Adipocyte (in vitro differentiated cells): ENCODE data around the gene SUMO2.

ENCODE experiments used
- DNase-seq: peaks from one replicate; pipeline ENCODE4 v3.0.0-alpha.2; 2015; ENCODE audit warnings: low read depth
- H3K27me3 ChIP-seq: replicated peaks from 2 replicates; pipeline ENCODE4 v1.7.0; 2013; ENCODE audit warnings: mild to moderate bottlenecking, low read length, moderate library complexity; ENCODE audit not compliant: control insufficient read depth, insufficient read depth
- H3K36me3 ChIP-seq: 2 replicates; pipeline ENCODE4 v1.7.0; 2013; ENCODE audit warnings: low read length, mild to moderate bottlenecking, moderate library complexity; ENCODE audit not compliant: control insufficient read depth, insufficient read depth, severe bottlenecking
- H3K4me1 ChIP-seq: 2 replicates; pipeline ENCODE4 v1.7.0; 2013; ENCODE audit warnings: mild to moderate bottlenecking, low read length, moderate library complexity; ENCODE audit not compliant: control insufficient read depth, insufficient read depth
- H3K4me3 ChIP-seq: 2 replicates; pipeline ENCODE4 v1.7.0; 2013; ENCODE audit warnings: mild to moderate bottlenecking, low read length, moderate library complexity
- H3K9ac ChIP-seq: 2 replicates; pipeline ENCODE4 v1.7.0; 2013; ENCODE audit warnings: mild to moderate bottlenecking, low read length, moderate library complexity
- H3K9me3 ChIP-seq: 2 replicates; pipeline ENCODE4 v1.7.0; 2013; ENCODE audit warnings: mild to moderate bottlenecking, low read length, moderate library complexity; ENCODE audit not compliant: control insufficient read depth

SUMO2 gene

DNA sequence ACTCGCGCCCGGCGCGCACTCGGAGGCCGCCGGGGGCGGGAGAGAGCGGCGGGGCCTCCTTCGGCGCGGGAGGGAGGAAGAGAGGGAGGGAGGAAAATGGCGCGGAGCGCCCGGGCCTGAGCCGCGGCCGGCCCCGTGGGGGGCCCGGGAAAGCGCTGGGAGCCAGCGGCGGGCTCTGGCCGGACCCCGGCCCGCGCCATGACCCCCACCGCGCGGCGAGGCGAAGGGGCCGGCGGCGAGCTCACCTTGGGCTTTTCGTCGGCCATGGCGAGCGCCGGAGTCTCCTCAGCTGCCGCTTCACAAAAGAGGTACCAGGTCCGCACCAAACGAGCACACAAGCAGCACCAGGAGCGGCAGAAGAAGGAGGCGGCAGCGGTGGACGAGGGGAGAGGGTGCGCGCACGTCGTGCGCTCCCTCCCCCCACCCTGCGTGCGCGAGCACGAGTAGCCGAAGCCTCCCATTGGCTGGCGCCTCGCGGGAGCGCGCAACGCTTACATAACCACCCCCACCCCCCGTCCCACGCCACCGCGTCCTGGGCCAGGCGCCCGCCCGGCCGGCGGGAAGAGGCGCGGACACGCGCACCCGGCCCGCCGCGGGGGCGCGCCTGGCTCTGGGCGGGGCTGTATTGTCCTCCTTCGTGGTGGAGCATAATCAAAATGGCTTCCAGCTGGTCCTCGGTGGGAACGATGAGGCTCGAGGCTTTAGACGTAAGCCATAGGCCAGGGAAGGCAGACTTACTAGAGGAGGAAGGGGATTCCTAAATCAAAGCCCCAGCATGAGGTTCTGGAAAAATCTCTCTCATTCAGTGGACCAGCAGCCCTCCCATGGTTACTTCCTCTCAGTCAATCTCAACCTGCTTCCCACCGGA, at the start of gene SUMO2:
Gene SUMO2 (minus strand): TSS at position 391 of the 868 bp plus-strand sequence. CDS start 125 bp downstream, at position 266.
- H3K9ac ChIP-seq: peak within 1 kb of the TSS; percentile 94
- no peaks in the 10 kb centered on the region for H3K9me3 ChIP-seq
- DNase-seq: peak; percentile 98
- peaks cover 16% of the 10 kb centered on the region for H3K36me3 ChIP-seq
- H3K4me3 ChIP-seq: peak within 1 kb of the TSS; percentile 97
- H3K4me1 ChIP-seq: peaks cover 10% of the 10 kb centered on the region
- no peaks in the 10 kb centered on the region for H3K27me3 ChIP-seq

DNA sequence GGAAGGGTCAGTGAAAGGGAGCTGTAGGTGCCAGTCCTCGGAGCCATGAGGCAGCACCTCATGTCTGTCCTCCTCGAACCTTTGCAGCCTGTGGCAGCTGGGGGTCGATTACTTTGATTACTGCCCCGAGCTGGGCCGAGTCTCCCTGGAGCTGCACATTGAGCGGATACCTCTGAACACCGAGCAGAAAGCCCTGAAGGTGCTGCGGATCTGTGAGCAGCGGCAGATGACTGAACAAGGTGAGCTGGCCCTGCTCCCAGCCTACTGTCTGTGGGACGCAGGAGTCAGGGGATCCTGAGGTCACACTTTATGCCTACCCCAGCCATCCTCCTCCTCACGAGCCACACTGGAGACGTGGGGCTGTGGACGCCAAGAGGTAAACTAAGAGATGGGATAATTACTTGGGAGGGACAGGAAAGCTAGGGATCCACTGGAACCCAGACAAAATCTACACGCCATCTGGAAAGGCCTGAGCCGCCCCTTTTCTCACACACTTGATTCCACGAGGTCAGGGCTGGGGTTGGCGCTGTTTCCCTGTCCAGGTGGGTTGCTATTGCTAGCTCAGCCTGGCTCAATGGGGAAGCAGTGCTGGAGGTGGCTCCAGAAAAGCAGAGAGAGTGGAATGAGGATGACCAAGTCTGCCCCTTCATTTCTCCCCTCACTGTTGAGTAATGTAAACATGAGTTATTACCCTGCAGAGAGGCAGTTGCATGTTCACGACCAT, 49.1 kb upstream of the SUMO2 start:
- no peaks in the 10 kb centered on the region for H3K27me3 ChIP-seq
- H3K9me3 ChIP-seq: no peaks in the 10 kb centered on the region
- DNase-seq: no peak
- H3K36me3 ChIP-seq: peaks cover 62% of the 10 kb centered on the region
- peaks cover 28% of the 10 kb centered on the region for H3K4me1 ChIP-seq
- no peak overlapping the region for H3K9ac ChIP-seq
- H3K4me3 ChIP-seq: no peak overlapping the region

DNA sequence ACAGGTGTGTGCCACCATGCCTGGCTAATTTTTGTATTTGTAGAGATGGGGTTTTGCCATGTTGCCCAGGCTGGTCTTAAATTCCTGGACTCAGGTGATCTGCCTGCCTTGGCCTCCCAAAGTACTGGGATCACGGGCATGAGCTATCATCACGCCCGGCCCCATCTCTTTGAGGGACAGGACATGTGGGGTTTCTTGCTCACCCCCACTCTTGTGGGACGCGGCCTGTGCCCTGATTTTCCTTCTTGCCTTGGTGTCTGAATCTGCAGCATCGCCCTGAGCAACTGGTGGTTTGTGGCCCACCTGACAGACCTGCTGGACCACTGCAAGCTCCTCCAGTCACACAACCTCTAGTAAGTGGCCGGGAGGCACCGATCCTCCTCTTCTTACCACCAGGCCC, 48.3 kb upstream of the SUMO2 start:
- DNase-seq: no peak
- H3K9me3 ChIP-seq: no peaks in the 10 kb centered on the region
- H3K36me3 ChIP-seq: peaks cover 62% of the 10 kb centered on the region
- H3K27me3 ChIP-seq: no peaks in the 10 kb centered on the region
- H3K4me3 ChIP-seq: no peak overlapping the region
- no peak overlapping the region for H3K9ac ChIP-seq
- H3K4me1 ChIP-seq: peaks cover 21% of the 10 kb centered on the region

DNA sequence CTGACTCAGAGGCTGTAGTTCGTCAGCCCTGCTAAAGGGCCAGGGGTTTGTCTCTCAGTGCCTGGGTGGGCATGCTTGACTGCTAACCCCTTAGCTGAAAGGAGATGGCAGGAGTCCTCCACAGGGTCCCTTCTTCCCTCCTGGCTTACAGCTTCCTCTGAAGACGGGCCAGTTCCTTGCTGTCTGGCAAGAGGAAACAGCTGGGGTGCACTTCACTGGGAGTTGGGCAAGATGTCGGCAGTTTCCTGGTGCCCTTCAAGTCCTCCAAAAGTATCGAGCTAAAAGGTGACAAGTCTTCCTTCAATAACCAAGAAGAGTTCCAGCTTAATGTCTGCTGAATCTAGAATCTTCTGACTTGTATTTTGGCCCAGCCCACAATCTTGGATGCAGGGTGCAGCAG, 46.1 kb upstream of the SUMO2 start:
- peaks cover 21% of the 10 kb centered on the region for H3K4me1 ChIP-seq
- H3K36me3 ChIP-seq: peaks cover 57% of the 10 kb centered on the region
- H3K27me3 ChIP-seq: no peaks in the 10 kb centered on the region
- DNase-seq: no peak
- H3K9me3 ChIP-seq: no peaks in the 10 kb centered on the region
- peak overlapping the region; percentile 65 for H3K9ac ChIP-seq
- no peak overlapping the region for H3K4me3 ChIP-seq

DNA sequence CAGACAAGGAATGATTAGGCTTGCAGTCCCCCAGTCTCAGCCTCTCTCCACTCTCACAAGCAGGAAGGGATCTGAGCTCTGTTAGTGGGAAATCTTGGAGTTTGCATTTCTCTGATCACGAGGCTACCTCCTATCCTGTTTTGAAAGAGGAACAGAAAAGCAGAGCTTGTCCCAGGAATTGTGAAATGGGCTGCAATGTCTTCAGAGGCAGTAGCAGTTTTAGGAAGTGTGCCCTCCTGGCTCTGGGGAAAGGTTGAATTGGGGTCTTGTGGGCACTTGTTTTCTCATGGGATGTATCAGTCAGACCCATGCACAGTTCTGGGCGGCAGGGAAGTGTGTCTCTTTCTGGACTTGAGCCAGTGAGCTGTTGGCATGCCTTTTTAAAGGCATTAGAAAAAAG, 45.5 kb upstream of the SUMO2 start:
- H3K4me1 ChIP-seq: peaks cover 21% of the 10 kb centered on the region
- no peaks in the 10 kb centered on the region for H3K27me3 ChIP-seq
- peaks cover 57% of the 10 kb centered on the region for H3K36me3 ChIP-seq
- DNase-seq: no peak
- H3K4me3 ChIP-seq: no peak overlapping the region
- no peaks in the 10 kb centered on the region for H3K9me3 ChIP-seq
- H3K9ac ChIP-seq: peak overlapping the region; percentile 65

DNA sequence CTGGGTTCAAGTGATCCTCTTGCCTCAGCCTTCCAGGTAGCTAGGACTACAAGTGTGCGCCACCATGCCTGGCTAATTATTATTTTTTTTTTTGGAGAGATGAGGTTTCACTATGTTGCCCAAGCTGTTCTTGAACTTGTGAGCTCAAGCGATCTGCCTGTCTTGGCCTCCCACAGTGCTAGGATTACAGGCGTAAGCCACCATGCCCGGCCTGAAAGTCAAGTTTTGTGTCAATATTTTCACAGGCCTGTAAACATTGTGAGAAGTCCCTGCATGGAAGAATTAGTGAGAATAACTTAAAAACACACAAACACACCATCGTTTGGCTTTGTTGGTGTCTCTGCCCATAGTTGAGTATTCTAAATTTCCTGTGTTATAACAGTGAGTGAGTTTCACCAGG, 45.0 kb upstream of the SUMO2 start:
- H3K4me1 ChIP-seq: peaks cover 21% of the 10 kb centered on the region
- no peak overlapping the region for H3K4me3 ChIP-seq
- peaks cover 56% of the 10 kb centered on the region for H3K36me3 ChIP-seq
- H3K9me3 ChIP-seq: no peaks in the 10 kb centered on the region
- no peaks in the 10 kb centered on the region for H3K27me3 ChIP-seq
- H3K9ac ChIP-seq: peak overlapping the region; percentile 62
- no peak for DNase-seq

DNA sequence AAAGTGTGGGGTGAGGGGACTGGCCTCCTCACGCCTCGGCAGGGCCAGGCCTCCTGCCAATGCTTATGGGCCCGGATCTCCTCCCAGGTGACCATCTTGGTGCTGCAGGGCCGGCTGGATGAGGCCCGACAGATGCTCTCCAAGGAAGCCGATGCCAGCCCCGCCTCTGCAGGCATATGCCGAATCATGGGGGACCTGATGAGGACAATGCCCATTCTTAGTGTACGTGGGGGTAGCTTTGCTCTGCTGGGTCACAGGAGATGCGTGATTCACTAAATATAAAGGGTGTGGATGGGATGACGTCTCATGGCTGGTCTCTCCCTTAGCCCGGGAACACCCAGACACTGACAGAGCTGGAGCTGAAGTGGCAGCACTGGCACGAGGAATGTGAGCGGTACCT, 42.3 kb upstream of the SUMO2 start:
- peaks cover 21% of the 10 kb centered on the region for H3K4me1 ChIP-seq
- H3K9me3 ChIP-seq: no peaks in the 10 kb centered on the region
- no peak for DNase-seq
- no peak overlapping the region for H3K4me3 ChIP-seq
- H3K27me3 ChIP-seq: no peaks in the 10 kb centered on the region
- H3K36me3 ChIP-seq: peaks cover 46% of the 10 kb centered on the region
- no peak overlapping the region for H3K9ac ChIP-seq

DNA sequence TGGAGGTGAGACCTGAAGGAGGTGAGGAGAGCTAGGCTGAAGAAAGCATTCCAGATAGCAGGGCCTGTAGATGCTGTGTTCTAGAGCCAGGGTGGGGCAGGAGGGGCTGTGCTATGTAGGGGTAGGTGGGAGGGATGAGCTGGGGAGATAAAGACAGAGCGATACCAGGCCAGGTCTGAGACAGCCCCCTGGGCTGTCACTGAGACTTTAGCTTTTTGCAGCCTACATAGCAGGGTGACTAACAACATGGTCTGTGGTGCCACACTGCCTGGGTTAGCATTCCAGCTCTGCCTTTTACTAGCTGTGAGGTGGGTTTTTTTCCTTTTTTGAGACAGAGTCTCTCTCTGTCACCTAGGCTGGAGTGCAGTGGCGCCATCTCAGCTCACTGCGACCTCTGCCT, 37.1 kb upstream of the SUMO2 start:
- Histone ChIP-seq H3K4me3 (no peak overlapping the region), H3K36me3 (peaks cover 65% of the 10 kb centered on the region), H3K27me3 (no peaks in the 10 kb centered on the region), H3K9ac (no peak overlapping the region), H3K4me1 (no peaks in the 10 kb centered on the region), H3K9me3 (no peaks in the 10 kb centered on the region)
- DNase-seq: no peak

DNA sequence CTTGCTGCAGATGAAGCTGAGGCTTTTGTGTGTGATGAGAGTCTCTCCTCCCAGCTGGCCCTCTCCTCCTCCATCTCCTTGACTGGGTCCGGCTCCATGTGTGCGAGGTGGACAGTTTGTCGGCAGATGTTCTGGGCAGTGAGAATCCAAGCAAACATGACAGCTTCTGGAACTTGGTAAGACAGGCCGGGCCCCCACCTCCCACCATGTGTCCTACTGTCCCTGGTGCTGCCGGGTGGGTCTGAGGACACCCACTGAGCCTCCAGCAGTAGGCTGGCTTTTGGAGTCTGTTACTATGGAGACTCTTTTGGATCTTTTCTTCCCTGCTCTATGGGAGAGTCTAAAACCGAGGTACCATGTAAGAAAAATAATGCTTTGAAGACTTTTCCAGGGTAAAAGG, 35.4 kb upstream of the SUMO2 start:
- Histone ChIP-seq H3K4me3 (no peak overlapping the region), H3K4me1 (no peaks in the 10 kb centered on the region), H3K27me3 (no peaks in the 10 kb centered on the region), H3K9me3 (no peaks in the 10 kb centered on the region), H3K9ac (no peak overlapping the region), H3K36me3 (peaks cover 77% of the 10 kb centered on the region)
- DNase-seq: no peak

DNA sequence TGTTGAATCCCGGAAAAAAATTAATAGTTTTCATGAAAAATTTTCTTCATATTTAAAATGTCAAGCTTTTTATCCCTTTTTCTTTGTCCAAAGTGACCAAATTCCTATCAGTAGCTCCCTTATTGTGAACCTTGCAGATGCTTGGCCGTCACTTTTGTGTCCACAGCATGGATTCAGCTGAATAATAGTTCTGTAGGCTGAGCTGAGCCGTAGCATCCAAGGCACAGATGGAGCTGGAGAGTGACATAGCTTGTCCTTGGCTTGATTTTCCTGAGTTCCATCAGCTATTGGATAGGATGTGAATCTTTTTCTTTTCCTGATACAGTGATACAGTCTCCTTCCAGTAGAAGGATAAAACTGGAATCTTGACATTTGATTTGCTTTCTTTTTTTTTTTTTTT, 26.3 kb upstream of the SUMO2 start:
- Histone ChIP-seq H3K9me3 (no peaks in the 10 kb centered on the region), H3K36me3 (peaks cover 52% of the 10 kb centered on the region), H3K9ac (no peak overlapping the region), H3K27me3 (no peaks in the 10 kb centered on the region), H3K4me1 (peaks cover 15% of the 10 kb centered on the region), H3K4me3 (no peak overlapping the region)
- no peak for DNase-seq

DNA sequence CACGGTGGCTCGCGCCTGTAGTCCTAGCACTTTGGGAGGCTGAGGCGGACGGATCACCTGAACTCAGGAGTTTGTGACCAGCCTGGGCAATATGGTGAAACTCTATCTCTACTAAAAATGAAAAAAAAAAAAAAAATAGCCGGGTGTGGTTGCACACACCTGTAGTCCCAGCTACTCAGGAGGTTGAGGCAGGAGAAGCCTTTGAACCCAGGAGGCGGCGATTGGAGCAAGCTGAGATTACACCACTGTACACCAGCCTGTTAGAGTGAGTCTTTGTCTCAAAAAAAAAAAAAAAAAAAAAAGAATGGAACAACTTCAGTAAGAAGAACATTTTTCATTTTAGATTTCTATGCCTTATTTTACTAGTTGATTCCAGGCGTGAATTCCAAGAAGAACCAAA, 25.4 kb upstream of the SUMO2 start:
- H3K27me3 ChIP-seq: no peaks in the 10 kb centered on the region
- H3K36me3 ChIP-seq: peaks cover 44% of the 10 kb centered on the region
- DNase-seq: no peak
- H3K9ac ChIP-seq: no peak overlapping the region
- no peaks in the 10 kb centered on the region for H3K9me3 ChIP-seq
- H3K4me1 ChIP-seq: peaks cover 15% of the 10 kb centered on the region
- H3K4me3 ChIP-seq: no peak overlapping the region
